Memory B cell (primary cell): ENCODE results near the gene MED14.

Experiments used
- ATAC-seq: fragments of 150-1000 bp; cut with Tn5 transposase; 2 replicates; pipeline ENCODE4 v1.10.0; 2021; ENCODE audit warnings: low read depth, mild to moderate bottlenecking, moderate library complexity
- DNase-seq, 2 donors: peaks; one replicate each; pipeline ENCODE4 v3.0.0; 2022; ENCODE audit warnings: low spot score in 2 of 2
- H3K27ac Mint-ChIP-seq: one replicate; pipeline ENCODE4 v1.8.0; 2022; ENCODE audit warnings: mild to moderate bottlenecking, moderate library complexity, mixed read lengths
- H3K27me3 Mint-ChIP-seq: one replicate; pipeline ENCODE4 v1.8.0; 2022; ENCODE audit warnings: mixed read lengths
- H3K36me3 Mint-ChIP-seq: one replicate; pipeline ENCODE4 v1.8.0; 2022; ENCODE audit warnings: mild to moderate bottlenecking, mixed read lengths
- H3K4me1 Mint-ChIP-seq: one replicate; pipeline ENCODE4 v1.8.0; 2022; ENCODE audit warnings: mixed read lengths
- H3K4me3 Mint-ChIP-seq: one replicate; pipeline ENCODE4 v1.8.0; 2022; ENCODE audit warnings: mild to moderate bottlenecking, moderate library complexity, mixed read lengths
- H3K9me3 Mint-ChIP-seq: one replicate; pipeline ENCODE4 v1.8.0; 2022; ENCODE audit warnings: mixed read lengths

Gene MED14

GRCh38 chrX:40720339-40720738, 15.0 kb downstream of the MED14 start:
- Mint-ChIP-seq H3K4me1 (peaks cover 18% of the 10 kb centered on the region), H3K36me3 (peaks cover 24% of the 10 kb centered on the region), H3K27me3 (no peaks in the 10 kb centered on the region), H3K9me3 (no peaks in the 10 kb centered on the region), H3K4me3 (no peak overlapping the region), H3K27ac (peak overlapping the region; percentile 38)
- no peak for ATAC-seq
- no peak for DNase-seq

GRCh38 chrX:40719731-40720130, 15.6 kb downstream of the MED14 start:
- DNase-seq (no peak), ATAC-seq (no peak)
- Mint-ChIP-seq H3K4me1 (peaks cover 18% of the 10 kb centered on the region), H3K27me3 (no peaks in the 10 kb centered on the region), H3K36me3 (peaks cover 25% of the 10 kb centered on the region), H3K9me3 (no peaks in the 10 kb centered on the region), H3K27ac (peak overlapping the region; percentile 38), H3K4me3 (no peak overlapping the region)

GRCh38 chrX:40719218-40719617, 16.1 kb downstream of the MED14 start:
- H3K9me3 Mint-ChIP-seq, result no peaks in the 10 kb centered on the region
- H3K27me3 Mint-ChIP-seq, result no peaks in the 10 kb centered on the region
- ATAC-seq, result no peak
- peaks cover 25% of the 10 kb centered on the region for H3K36me3 Mint-ChIP-seq
- no peak for DNase-seq
- peaks cover 18% of the 10 kb centered on the region for H3K4me1 Mint-ChIP-seq
- H3K27ac Mint-ChIP-seq, result peak overlapping the region; percentile 38
- no peak overlapping the region for H3K4me3 Mint-ChIP-seq

- Mint-ChIP-seq H3K4me3 (no peak overlapping the region), H3K4me1 (no peaks in the 10 kb centered on the region), H3K27me3 (no peaks in the 10 kb centered on the region), H3K9me3 (no peaks in the 10 kb centered on the region), H3K27ac (no peak overlapping the region), H3K36me3 (peaks cover 11% of the 10 kb centered on the region)
- ATAC-seq (no peak), DNase-seq (no peak)
Measured at GRCh38 chrX:40709395-40709794, 25.9 kb downstream of the MED14 start.

GRCh38 chrX:40705658-40706312, 29.6 kb downstream of the MED14 start:
- peaks cover 14% of the 10 kb centered on the region for H3K36me3 Mint-ChIP-seq
- no peaks in the 10 kb centered on the region for H3K27me3 Mint-ChIP-seq
- H3K27ac Mint-ChIP-seq, result peak overlapping the region; percentile 53
- no peaks in the 10 kb centered on the region for H3K9me3 Mint-ChIP-seq
- ATAC-seq (no peak), DNase-seq (no peak)
- no peaks in the 10 kb centered on the region for H3K4me1 Mint-ChIP-seq
- H3K4me3 Mint-ChIP-seq, result no peak overlapping the region

GRCh38 chrX:40700640-40701342, 34.6 kb downstream of the MED14 start:
- Mint-ChIP-seq H3K27ac (no peak overlapping the region), H3K9me3 (no peaks in the 10 kb centered on the region), H3K36me3 (peaks cover 7% of the 10 kb centered on the region), H3K27me3 (no peaks in the 10 kb centered on the region), H3K4me3 (no peak overlapping the region), H3K4me1 (no peaks in the 10 kb centered on the region)
- no peak for ATAC-seq
- no peak for DNase-seq

- peaks cover 2% of the 10 kb centered on the region for H3K36me3 Mint-ChIP-seq
- no peak for ATAC-seq
- H3K27me3 Mint-ChIP-seq, result no peaks in the 10 kb centered on the region
- no peak for DNase-seq
- no peak overlapping the region for H3K27ac Mint-ChIP-seq
- H3K9me3 Mint-ChIP-seq, result no peaks in the 10 kb centered on the region
- H3K4me3 Mint-ChIP-seq, result no peak overlapping the region
- no peaks in the 10 kb centered on the region for H3K4me1 Mint-ChIP-seq
Measured at GRCh38 chrX:40698851-40699250, 36.5 kb downstream of the MED14 start.

GRCh38 chrX:40694802-40695201, 40.5 kb downstream of the MED14 start:
- ATAC-seq (no peak), DNase-seq (no peak)
- H3K4me1 Mint-ChIP-seq, result no peaks in the 10 kb centered on the region
- H3K4me3 Mint-ChIP-seq, result no peak overlapping the region
- H3K36me3 Mint-ChIP-seq, result peaks cover 4% of the 10 kb centered on the region
- no peaks in the 10 kb centered on the region for H3K9me3 Mint-ChIP-seq
- H3K27me3 Mint-ChIP-seq, result no peaks in the 10 kb centered on the region
- no peak overlapping the region for H3K27ac Mint-ChIP-seq

GRCh38 chrX:40688929-40689328, 46.4 kb downstream of the MED14 start:
- no peak overlapping the region for H3K27ac Mint-ChIP-seq
- no peaks in the 10 kb centered on the region for H3K9me3 Mint-ChIP-seq
- DNase-seq, result no peak
- H3K27me3 Mint-ChIP-seq, result no peaks in the 10 kb centered on the region
- H3K36me3 Mint-ChIP-seq, result peaks cover 18% of the 10 kb centered on the region
- H3K4me3 Mint-ChIP-seq, result no peak overlapping the region
- peaks cover 11% of the 10 kb centered on the region for H3K4me1 Mint-ChIP-seq
- ATAC-seq, result no peak

GRCh38 chrX:40687169-40687568, 48.2 kb downstream of the MED14 start:
- DNase-seq (no peak), ATAC-seq (no peak)
- no peak overlapping the region for H3K4me3 Mint-ChIP-seq
- H3K27ac Mint-ChIP-seq, result peak overlapping the region; percentile 56
- H3K27me3 Mint-ChIP-seq, result no peaks in the 10 kb centered on the region
- peaks cover 14% of the 10 kb centered on the region for H3K36me3 Mint-ChIP-seq
- peaks cover 11% of the 10 kb centered on the region for H3K4me1 Mint-ChIP-seq
- H3K9me3 Mint-ChIP-seq, result no peaks in the 10 kb centered on the region

- H3K4me1 Mint-ChIP-seq, result peaks cover 11% of the 10 kb centered on the region
- H3K9me3 Mint-ChIP-seq, result no peaks in the 10 kb centered on the region
- H3K4me3 Mint-ChIP-seq, result no peak overlapping the region
- H3K36me3 Mint-ChIP-seq, result peaks cover 14% of the 10 kb centered on the region
- peak overlapping the region; percentile 47 for H3K27ac Mint-ChIP-seq
- no peak for DNase-seq
- peak; percentile 79 for ATAC-seq
- H3K27me3 Mint-ChIP-seq, result no peaks in the 10 kb centered on the region
Measured at GRCh38 chrX:40685362-40685918, 49.9 kb downstream of the MED14 start.

- peaks cover 14% of the 10 kb centered on the region for H3K36me3 Mint-ChIP-seq
- ATAC-seq (no peak), DNase-seq (no peak)
- H3K27me3 Mint-ChIP-seq, result no peaks in the 10 kb centered on the region
- no peaks in the 10 kb centered on the region for H3K9me3 Mint-ChIP-seq
- no peak overlapping the region for H3K27ac Mint-ChIP-seq
- H3K4me3 Mint-ChIP-seq, result no peak overlapping the region
- peaks cover 11% of the 10 kb centered on the region for H3K4me1 Mint-ChIP-seq
Measured at GRCh38 chrX:40684092-40684491, 51.2 kb downstream of the MED14 start.

GRCh38 chrX:40683245-40683644, 52.1 kb downstream of the MED14 start:
- peaks cover 15% of the 10 kb centered on the region for H3K36me3 Mint-ChIP-seq
- peaks cover 11% of the 10 kb centered on the region for H3K4me1 Mint-ChIP-seq

GRCh38 chrX:40671126-40671525, 64.2 kb downstream of the MED14 start:
- Mint-ChIP-seq H3K4me1 (peaks cover 3% of the 10 kb centered on the region), H3K27ac (no peak overlapping the region), H3K27me3 (no peaks in the 10 kb centered on the region), H3K4me3 (no peak overlapping the region), H3K9me3 (no peaks in the 10 kb centered on the region), H3K36me3 (peaks cover 20% of the 10 kb centered on the region)
- ATAC-seq, result no peak
- DNase-seq, result no peak

More at GRCh38 chrX:40683245-40683644, 52.1 kb downstream of the MED14 start:
- Mint-ChIP-seq H3K27ac (no peak overlapping the region), H3K27me3 (no peaks in the 10 kb centered on the region), H3K4me3 (no peak overlapping the region), H3K9me3 (no peaks in the 10 kb centered on the region)
- ATAC-seq (no peak), DNase-seq (no peak)
